Inferior parietal cortex (tissue), 1 donor: ENCODE data around the gene USP32.
"Not testable (repeated sequence)": the region's sequence is repeated elsewhere in the genome, so short reads cannot be mapped to it uniquely, and the experiment has no call there.

Source experiments
- DNase-seq: peaks from one replicate; pipeline ENCODE4 v3.0.0-alpha.2; 2016; ENCODE audit errors: extremely low spot score

Gene USP32

GRCh38 chr17:60229188-60229802 is 162.6 kb downstream of the USP32 start:
- DNase-seq: no peak

GRCh38 chr17:60227276-60227675 is 164.7 kb downstream of the USP32 start:
- DNase-seq: not testable (repeated sequence)

- DNase-seq: no peak
These were observed 167.9 kb downstream of the USP32 start for GRCh38 chr17:60224064-60224463.

- DNase-seq: no peak
These were observed 168.5 kb downstream of the USP32 start for GRCh38 chr17:60223456-60223855.

GRCh38 chr17:60218774-60219173 is 173.2 kb downstream of the USP32 start:
- DNase-seq: not testable (repeated sequence)

- DNase-seq: not testable (repeated sequence)
These were observed 176.0 kb downstream of the USP32 start for GRCh38 chr17:60215895-60216294.

- not testable (repeated sequence) for DNase-seq
These were observed 180.7 kb downstream of the USP32 start for GRCh38 chr17:60211282-60211681.

GRCh38 chr17:60208302-60208701 is 183.6 kb downstream of the USP32 start:
- DNase-seq: not testable (repeated sequence)

- DNase-seq: not testable (repeated sequence)
These were observed 186.2 kb downstream of the USP32 start for GRCh38 chr17:60205782-60206181.

- DNase-seq: not testable (repeated sequence)
These were observed 193.3 kb downstream of the USP32 start for GRCh38 chr17:60198630-60199029.

- DNase-seq: not testable (repeated sequence)
These were observed 197.8 kb downstream of the USP32 start for GRCh38 chr17:60194141-60194540.

- no peak for DNase-seq
These were observed 198.5 kb downstream of the USP32 start for GRCh38 chr17:60193482-60193881.

- not testable (repeated sequence) for DNase-seq
These were observed 198.9 kb downstream of the USP32 start for GRCh38 chr17:60193032-60193431.

GRCh38 chr17:60190032-60190431 is 201.9 kb downstream of the USP32 start:
- not testable (repeated sequence) for DNase-seq

GRCh38 chr17:60188759-60189158 is 203.2 kb downstream of the USP32 start:
- DNase-seq: no peak

- not testable (repeated sequence) for DNase-seq
These were observed 204.8 kb downstream of the USP32 start for GRCh38 chr17:60186846-60187745.

- DNase-seq: not testable (repeated sequence)
These were observed 205.6 kb downstream of the USP32 start for GRCh38 chr17:60186372-60186771.

GRCh38 chr17:60180380-60180779 is 211.6 kb downstream of the USP32 start:
- not testable (repeated sequence) for DNase-seq

- DNase-seq: not testable (repeated sequence)
These were observed 213.8 kb downstream of the USP32 start for GRCh38 chr17:60178180-60178579.

GRCh38 chr17:60176763-60177162 is 215.2 kb downstream of the USP32 start:
- DNase-seq: not testable (repeated sequence)

GRCh38 chr17:60174767-60175166 is 217.2 kb downstream of the USP32 start:
- not testable (repeated sequence) for DNase-seq

- no peak for DNase-seq
These were observed 217.9 kb downstream of the USP32 start for GRCh38 chr17:60174035-60174434.

- no peak for DNase-seq
These were observed 218.6 kb downstream of the USP32 start for GRCh38 chr17:60173304-60173819.
